GM21576 (cell line): Measurements from ENCODE around the gene TMEM164.

Experiments
- ATAC-seq: cut with Tn5 transposase; IDR thresholded peaks from one replicate; pipeline ENCODE4 v1.9.1; 2021; ENCODE audit warnings: mild to moderate bottlenecking, moderate library complexity; ENCODE audit not compliant: unreplicated experiment

TMEM164 gene

GRCh38 chrX:110036162-110037033 lies 33.5 kb downstream of the TMEM164 start:
- ATAC-seq: no peak

- ATAC-seq: no peak
These were observed 34.3 kb downstream of the TMEM164 start for GRCh38 chrX:110037178-110037577.

- ATAC-seq: no peak
These were observed 36.0 kb downstream of the TMEM164 start for GRCh38 chrX:110038900-110039299.

- no peak for ATAC-seq
These were observed 39.1 kb downstream of the TMEM164 start for GRCh38 chrX:110041980-110042379.

GRCh38 chrX:110042496-110042895 lies 39.6 kb downstream of the TMEM164 start:
- no peak for ATAC-seq

GRCh38 chrX:110043506-110043905 lies 40.6 kb downstream of the TMEM164 start:
- no peak for ATAC-seq

DNA sequence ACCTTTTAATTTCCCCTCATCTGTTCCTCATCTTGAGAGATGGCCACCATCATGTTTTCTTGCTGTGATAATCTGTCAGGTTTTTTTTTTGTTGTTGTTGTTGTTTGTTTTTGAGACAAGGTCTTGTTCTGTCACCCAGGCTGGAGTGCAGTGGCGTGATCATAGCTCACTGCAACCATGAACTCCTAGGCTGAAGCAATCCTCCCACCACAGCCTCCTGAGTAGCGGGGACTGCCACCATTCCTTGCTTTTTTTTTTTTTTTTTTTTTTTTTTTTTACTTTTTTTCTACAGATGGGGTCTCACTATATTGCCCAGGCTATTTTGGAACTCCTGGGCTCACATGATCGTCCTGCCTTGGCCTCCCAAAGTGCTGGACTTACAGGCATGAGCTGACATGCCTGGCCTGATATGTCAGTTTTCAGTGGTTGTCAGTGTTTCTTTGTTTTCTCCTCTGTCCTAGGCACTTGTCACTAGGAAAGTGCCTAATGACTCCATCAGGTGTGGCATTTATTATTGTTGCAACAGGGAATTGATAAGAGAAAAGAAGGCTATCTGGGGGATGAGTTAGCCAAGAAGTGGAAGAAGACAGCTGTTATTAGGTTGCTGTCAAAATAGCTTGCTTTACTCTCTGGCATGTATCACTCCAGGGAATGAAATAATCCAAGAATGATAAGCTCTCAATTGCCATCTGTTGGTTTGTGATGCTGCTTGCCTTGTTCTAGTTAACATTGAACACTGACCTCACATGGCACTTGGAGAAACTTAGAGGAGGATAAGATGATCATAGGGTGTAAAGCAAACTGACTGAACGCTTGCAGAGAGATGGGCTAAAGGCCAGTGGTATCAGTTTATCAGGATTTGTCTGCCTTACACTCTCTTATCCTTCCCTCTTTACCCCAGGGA lies 41.7 kb downstream of the TMEM164 start:
- no peak for ATAC-seq

DNA sequence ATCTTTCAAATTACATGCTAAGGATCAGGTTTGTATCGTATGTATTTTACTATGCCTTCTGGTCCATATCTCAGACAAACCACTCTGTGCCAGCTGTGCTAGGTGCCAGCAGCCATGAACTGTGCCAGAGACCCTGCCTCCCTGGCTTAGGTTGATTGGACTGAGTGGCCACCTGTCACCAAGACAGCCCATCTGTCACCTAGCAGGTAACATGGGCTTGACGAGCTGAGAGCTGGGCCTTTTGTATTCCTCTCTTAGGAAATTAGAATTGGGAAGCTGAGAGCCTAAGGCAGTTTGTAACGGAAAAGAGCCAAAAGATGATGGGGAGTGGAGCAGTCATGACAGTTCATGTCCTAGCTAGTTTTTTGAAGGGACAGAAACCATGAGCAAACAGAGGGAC lies 42.5 kb downstream of the TMEM164 start:
- no peak for ATAC-seq

DNA sequence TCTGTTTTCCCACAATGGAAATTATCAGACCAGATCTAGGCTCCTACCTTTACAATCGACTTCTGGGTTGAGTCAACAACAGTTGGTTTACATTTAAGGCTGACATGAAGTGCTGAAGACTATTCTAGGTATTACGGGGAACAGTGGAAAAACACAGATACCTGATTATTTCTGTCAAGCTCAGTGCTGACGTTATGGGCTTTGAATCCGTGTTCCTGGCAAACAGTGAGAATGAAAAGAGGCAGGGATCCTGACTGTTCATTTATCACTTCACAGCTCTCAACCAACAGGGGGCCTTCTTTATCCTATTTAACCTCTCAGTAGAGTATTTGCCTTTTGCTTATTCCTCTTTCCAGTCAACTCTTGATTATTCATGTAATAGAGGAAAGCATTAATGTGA lies 43.1 kb downstream of the TMEM164 start:
- ATAC-seq: no peak

DNA sequence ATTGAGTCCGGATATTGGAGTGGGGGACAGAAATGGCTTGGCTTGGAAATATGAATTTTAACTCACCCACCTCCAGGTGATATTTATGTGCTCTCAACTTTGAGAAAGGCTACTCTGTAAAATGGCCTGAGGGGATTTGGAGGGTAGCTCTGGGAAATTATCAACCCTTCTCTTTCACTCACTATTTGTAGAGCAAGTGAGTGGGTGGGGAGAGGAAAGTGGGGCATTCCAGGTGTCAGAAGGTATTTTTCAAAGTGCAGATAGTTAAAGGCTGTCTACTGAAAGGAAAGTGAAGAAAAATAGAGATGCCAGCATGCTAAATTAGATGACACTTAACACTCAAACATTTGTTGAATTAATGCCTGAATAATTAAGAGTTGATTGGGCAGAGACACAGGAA lies 44.1 kb downstream of the TMEM164 start:
- no peak for ATAC-seq

DNA sequence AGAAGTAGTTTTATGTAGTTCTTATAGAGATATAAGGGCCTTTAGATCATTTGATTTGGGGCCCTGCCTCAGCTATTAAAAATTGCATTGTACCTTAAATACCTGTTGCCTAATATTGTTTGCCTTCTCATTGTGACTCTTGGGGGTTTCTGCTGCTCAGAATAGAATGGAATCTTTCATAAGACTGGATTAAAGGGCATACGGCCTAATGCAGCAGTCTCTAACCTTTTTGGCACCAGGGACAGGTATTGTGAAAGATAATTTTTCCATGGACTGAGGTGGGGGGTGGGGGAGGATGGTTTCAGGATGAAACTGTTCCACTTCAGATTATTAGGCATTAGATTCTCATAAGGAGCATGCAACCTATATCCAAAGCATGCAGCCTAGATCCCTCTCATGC lies 46.2 kb downstream of the TMEM164 start:
- no peak for ATAC-seq

- no peak for ATAC-seq
These were observed 47.5 kb downstream of the TMEM164 start for GRCh38 chrX:110050386-110050785.

DNA sequence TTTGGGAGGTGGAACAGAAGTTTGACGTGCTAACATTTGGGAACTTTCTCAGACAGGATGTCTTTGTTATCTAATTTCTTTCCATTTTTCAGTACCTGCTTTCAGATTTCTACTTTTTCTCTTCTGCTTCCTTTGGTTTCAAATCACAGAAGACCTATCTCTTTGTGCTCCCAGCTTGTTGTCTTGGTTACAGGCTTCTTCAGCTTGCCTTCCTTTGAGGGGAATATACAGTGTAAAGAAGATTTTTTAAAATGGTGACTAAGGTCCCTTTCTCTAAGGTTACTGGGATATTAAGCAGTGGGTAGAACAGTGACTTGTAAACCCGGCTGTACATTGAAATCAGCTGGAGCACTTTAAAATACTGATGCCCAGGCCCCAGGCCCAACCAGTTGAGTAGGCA lies 48.0 kb downstream of the TMEM164 start:
- no peak for ATAC-seq

GRCh38 chrX:110051559-110051958 lies 48.6 kb downstream of the TMEM164 start:
- ATAC-seq: no peak

DNA sequence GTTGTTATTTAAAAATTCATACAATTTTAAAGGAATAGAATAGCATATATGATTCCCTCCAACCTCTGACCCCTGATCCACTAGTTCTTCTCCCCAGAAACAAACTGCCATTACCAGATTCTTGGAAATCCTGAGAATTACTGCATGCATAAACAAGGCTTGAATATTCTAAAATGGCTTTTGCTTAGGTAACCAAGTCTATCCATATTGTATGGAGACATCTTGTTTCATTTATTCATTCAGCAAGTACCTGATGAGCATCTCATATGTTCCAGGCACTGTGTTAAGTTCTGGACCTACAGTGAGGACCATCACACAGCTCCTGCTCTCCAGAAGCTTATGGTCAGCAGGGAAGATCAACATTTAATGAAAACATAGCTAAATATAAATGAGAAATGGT lies 49.4 kb downstream of the TMEM164 start:
- no peak for ATAC-seq

- no peak for ATAC-seq
These were observed 50.5 kb downstream of the TMEM164 start for GRCh38 chrX:110053453-110053852.

DNA sequence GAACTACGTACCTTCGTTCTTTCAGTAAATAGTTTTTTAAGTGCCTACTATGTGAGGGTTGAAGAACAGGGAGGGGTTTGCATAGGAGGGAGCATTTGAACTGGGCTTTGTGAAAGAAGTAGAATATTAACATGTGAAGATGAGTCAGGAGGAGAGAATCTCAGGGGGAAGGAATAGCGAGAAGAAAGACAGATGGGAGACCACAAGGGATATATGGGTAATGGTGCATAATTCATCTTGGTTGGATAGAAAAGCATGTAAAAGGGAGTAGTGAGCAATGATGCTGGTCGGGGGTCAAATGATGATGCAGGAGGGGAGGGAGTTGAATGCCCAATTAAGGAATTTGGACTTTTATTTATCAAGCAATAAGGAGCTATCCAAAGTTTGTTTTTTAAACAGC lies 52.7 kb downstream of the TMEM164 start:
- ATAC-seq: no peak

GRCh38 chrX:110056419-110056818 lies 53.5 kb downstream of the TMEM164 start:
- ATAC-seq: no peak

- no peak for ATAC-seq
These were observed 56.5 kb downstream of the TMEM164 start for GRCh38 chrX:110059410-110059809.

- no peak for ATAC-seq
These were observed 57.4 kb downstream of the TMEM164 start for GRCh38 chrX:110060317-110060716.

GRCh38 chrX:110060846-110061537 lies 58.1 kb downstream of the TMEM164 start:
- no peak for ATAC-seq
